Activated CD8-positive, alpha-beta memory T cell treated with anti-CD3 and anti-CD28 coated beads for 48 hours (primary cell): Measurements from ENCODE around the gene RASGRF1.
A peak's percentile ranks its signal among the peaks of the same experiment; 100 is the strongest.

Experiments used
- DNase-seq, 3 experiments: peaks; one replicate each; pipeline ENCODE4 v3.0.0-alpha.2; 2020; ENCODE audit warnings: low read depth in 2 of 3, low spot score in 2 of 3

The RASGRF1 gene

GRCh38 chr15:78960308-78960707 is 130.3 kb downstream of the RASGRF1 start:
- DNase-seq = no peak

- no peak for DNase-seq
Measured at GRCh38 chr15:78959360-78959759, 131.2 kb downstream of the RASGRF1 start.

- DNase-seq = no peak
Measured at GRCh38 chr15:78957416-78958093, 133.0 kb downstream of the RASGRF1 start.

GRCh38 chr15:78956937-78957336 is 133.6 kb downstream of the RASGRF1 start:
- no peak for DNase-seq

- DNase-seq = no peak
Measured at GRCh38 chr15:78955355-78955754, 135.2 kb downstream of the RASGRF1 start.

- DNase-seq = no peak
Measured at GRCh38 chr15:78951841-78952238, 138.7 kb downstream of the RASGRF1 start.

- DNase-seq = no peak
Measured at GRCh38 chr15:78950902-78951840, 139.4 kb downstream of the RASGRF1 start.

- DNase-seq = no peak
Measured at GRCh38 chr15:78950343-78950742, 140.2 kb downstream of the RASGRF1 start.

GRCh38 chr15:78949461-78949860 is 141.1 kb downstream of the RASGRF1 start:
- no peak for DNase-seq

GRCh38 chr15:78947506-78947905 is 143.1 kb downstream of the RASGRF1 start:
- no peak for DNase-seq

GRCh38 chr15:78946493-78946892 is 144.1 kb downstream of the RASGRF1 start:
- no peak for DNase-seq

- DNase-seq = peak; percentile 17 to 40 (median 40)
Measured at GRCh38 chr15:78944669-78945407, 145.7 kb downstream of the RASGRF1 start, which contains the start of gene CTSH. CTSH (minus strand) TSS chr15:78945046; CDS start chr15:78944981, 65 bp downstream.

- no peak for DNase-seq
Measured at GRCh38 chr15:78944202-78944625, 146.4 kb downstream of the RASGRF1 start.

GRCh38 chr15:78943692-78944091 is 146.9 kb downstream of the RASGRF1 start:
- DNase-seq = no peak

- no peak for DNase-seq
Measured at GRCh38 chr15:78942741-78943140, 147.8 kb downstream of the RASGRF1 start.

- no peak for DNase-seq
Measured at GRCh38 chr15:78938658-78939488, 151.7 kb downstream of the RASGRF1 start.

GRCh38 chr15:78937132-78937739 is 153.3 kb downstream of the RASGRF1 start:
- DNase-seq = no peak

- DNase-seq = no peak
Measured at GRCh38 chr15:78934655-78935023, 155.9 kb downstream of the RASGRF1 start.

GRCh38 chr15:78933823-78934654 is 156.5 kb downstream of the RASGRF1 start:
- no peak for DNase-seq
